Activated T-helper 1 cell treated with anti-CD3 and anti-CD28 coated beads, Interleukin-12 subunit alpha, Interleukin-12 subunit beta, Interleukin-2, Interleukin-4 antibody, amounts not matched to agents 30 ng/mL and 10 ng/mL and 1 ng/mL, durations not matched to agents 14 hours and 24 hours and 36 hours (primary cell): Measurements from ENCODE around the gene OR2T3. TPM values are rescaled to one million over a fixed set of nuclear protein-coding genes. Genes with fewer than 3 reads are reported as not detected.
"Not testable (repeated sequence)": the region's sequence is repeated elsewhere in the genome, so short reads cannot be mapped to it uniquely, and the experiment has no call there.

Experiments used
- DNase-seq: peaks from one replicate; pipeline ENCODE4 v3.0.0; 2021; ENCODE audit warnings: low spot score
- H3K27ac Mint-ChIP-seq: one replicate; pipeline ENCODE4 v1.8.0; 2021; ENCODE audit warnings: mild to moderate bottlenecking, mixed read lengths
- H3K27me3 Mint-ChIP-seq: one replicate; pipeline ENCODE4 v1.8.0; 2022; ENCODE audit warnings: mild to moderate bottlenecking, moderate library complexity, mixed read lengths; ENCODE audit not compliant: insufficient read depth
- H3K36me3 Mint-ChIP-seq: one replicate; pipeline ENCODE4 v1.8.0; 2021; ENCODE audit warnings: low read depth, mixed read lengths
- H3K4me1 Mint-ChIP-seq: one replicate; pipeline ENCODE4 v1.8.0; 2021; ENCODE audit warnings: low read depth, mixed read lengths
- H3K4me3 Mint-ChIP-seq: one replicate; pipeline ENCODE4 v1.8.0; 2021; ENCODE audit warnings: mild to moderate bottlenecking, moderate library complexity, mixed read lengths
- H3K9me3 Mint-ChIP-seq: one replicate; pipeline ENCODE4 v1.8.0; 2021; ENCODE audit warnings: mixed read lengths
- intact Hi-C: fragments of 100-400 bp; cut with micrococcal nuclease; formaldehyde crosslinking; loops from one replicate; pipeline ENCODE4 v1.15.1; 2024
- total RNA-seq: library from RNA; stranded (reverse); gene quantifications from 2 replicates; pipeline ENCODE4 v1.2.3, GENCODE V29; 2022

OR2T3 gene, protein sequence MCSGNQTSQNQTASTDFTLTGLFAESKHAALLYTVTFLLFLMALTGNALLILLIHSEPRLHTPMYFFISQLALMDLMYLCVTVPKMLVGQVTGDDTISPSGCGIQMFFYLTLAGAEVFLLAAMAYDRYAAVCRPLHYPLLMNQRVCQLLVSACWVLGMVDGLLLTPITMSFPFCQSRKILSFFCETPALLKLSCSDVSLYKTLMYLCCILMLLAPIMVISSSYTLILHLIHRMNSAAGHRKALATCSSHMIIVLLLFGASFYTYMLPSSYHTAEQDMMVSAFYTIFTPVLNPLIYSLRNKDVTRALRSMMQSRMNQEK
- total RNA-seq, result not detected in 2 replicates

DNA sequence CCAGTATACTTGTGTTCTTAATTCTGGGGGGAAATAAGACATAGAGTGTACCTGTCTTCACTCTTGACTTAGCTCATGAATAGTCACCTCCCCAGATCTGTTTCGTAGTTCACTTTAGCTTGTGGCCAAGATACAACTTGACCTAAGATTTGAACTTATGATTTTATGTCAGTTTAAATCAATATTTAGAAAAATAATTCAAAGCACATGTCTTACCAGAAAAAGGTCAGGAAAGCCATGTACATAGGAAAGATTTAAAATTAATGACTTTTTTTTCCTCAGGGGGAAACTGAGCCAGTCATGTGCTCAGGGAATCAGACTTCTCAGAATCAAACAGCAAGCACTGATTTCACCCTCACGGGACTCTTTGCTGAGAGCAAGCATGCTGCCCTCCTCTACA, at the start of gene OR2T3:
TSS of gene OR2T3 (plus strand) at position 301 of the 400 bp plus-strand sequence. CDS start at position 301, 0 bp downstream.
- H3K27ac Mint-ChIP-seq, H3K36me3 Mint-ChIP-seq, H3K9me3 Mint-ChIP-seq, H3K4me3 Mint-ChIP-seq, DNase-seq, H3K4me1 Mint-ChIP-seq: not testable (repeated sequence)
- H3K27me3 Mint-ChIP-seq, result peaks cover 12% of the 10 kb centered on the region
- intact Hi-C loops, result loop anchor here (5.0 kb wide), 1 partner anchor 99 kb away; the partner anchor contains the start of gene OR2T34

DNA sequence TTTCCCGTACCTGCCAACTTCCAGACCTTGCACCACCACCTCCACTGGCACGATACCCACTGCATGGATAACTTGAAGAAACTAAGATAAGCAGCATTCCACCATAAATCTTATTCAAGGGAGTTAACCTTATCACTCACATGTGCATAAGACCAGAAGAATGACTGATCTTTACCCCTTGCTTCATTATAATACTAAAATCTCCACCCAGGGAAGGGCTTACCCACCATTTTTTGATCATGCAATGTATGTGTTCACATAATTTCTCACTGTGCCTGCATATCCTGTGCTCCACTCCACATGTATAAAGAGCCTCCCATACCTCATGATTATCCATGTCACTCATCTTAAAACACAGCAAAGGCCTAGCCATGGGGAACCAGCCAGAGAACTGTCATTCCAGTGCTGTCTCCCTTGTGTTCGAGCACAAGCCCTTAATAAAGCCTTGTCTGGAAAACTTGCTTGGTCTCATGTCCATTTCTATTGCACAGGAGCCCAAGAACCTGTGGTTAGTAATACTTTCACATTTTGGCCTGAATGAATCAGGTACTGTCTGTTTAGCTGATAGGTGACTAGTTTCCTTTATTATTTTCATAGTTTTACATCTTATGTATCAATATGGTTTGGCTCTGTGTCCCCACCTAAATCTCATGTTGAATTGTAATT, 45.5 kb upstream of the OR2T3 start:
- H3K27ac Mint-ChIP-seq, H3K36me3 Mint-ChIP-seq, H3K4me3 Mint-ChIP-seq, H3K9me3 Mint-ChIP-seq, H3K4me1 Mint-ChIP-seq, intact Hi-C loops, H3K27me3 Mint-ChIP-seq, DNase-seq: not testable (repeated sequence)

DNA sequence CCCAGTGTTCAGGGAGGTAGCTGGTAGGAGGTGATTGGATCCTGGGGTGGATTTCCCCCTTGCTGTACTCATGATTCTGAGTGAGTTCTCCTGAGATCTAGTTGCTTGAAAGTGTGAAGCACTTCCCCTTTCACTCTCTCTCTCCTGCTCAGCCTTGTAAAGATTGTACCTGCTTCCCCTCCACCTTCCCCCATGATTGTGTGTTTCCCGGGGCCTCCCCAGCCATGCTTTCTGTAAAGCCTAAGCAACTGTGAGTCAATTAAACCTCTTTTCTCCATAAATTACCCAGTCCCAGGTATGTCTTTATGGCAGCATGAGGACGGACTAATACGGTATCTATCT, 45.0 kb upstream of the OR2T3 start:
- H3K27me3 Mint-ChIP-seq, intact Hi-C loops, H3K27ac Mint-ChIP-seq, H3K36me3 Mint-ChIP-seq, H3K4me3 Mint-ChIP-seq, DNase-seq, H3K4me1 Mint-ChIP-seq, H3K9me3 Mint-ChIP-seq: not testable (repeated sequence)

DNA sequence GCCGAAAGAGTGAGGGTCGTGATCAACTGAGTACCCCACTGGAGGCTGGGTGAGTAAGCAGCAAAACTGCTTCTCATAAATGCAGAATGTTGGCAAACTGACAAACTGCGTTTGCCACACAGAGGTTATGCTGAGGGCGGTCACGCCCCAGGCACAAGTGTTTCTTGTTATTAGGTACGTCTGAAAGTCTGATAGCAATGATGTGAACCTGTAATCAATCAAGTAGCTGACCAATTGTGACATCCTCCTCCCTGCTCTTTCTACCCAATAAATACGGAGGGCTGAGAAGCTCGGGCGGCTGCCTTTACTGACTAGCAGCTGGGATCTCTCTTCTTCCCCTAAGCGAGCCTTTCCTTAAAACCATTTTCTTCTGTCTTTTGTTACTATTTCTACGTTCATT, 41.5 kb upstream of the OR2T3 start:
- not testable (repeated sequence) for H3K27me3 Mint-ChIP-seq, DNase-seq, H3K9me3 Mint-ChIP-seq, H3K4me1 Mint-ChIP-seq, H3K36me3 Mint-ChIP-seq, H3K4me3 Mint-ChIP-seq, H3K27ac Mint-ChIP-seq
- intact Hi-C loops, result loop anchor here (5.0 kb wide), 1 partner anchor 226 kb away; the partner anchor contains the start of gene OR2T27

DNA sequence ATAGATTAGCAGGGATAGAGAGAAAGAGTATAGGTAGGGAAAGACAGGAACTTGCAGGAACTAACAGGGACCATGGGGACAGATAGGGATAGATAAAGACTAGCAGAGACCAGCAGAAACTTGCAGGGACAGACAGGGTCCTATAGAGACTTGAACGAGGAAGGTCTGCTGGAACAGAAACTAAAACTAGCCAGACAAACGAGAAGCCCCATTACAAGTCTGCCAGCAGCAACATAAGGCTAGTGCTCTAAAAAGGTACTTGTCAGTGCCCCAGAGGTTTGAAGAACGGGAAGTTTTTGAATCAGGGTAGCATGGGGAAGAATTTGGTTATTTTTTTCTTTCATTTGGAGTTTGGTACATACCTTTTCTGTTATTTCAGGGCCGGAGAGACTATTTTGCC, 41.0 kb upstream of the OR2T3 start:
- not testable (repeated sequence) for H3K36me3 Mint-ChIP-seq, H3K4me1 Mint-ChIP-seq, H3K27ac Mint-ChIP-seq, H3K4me3 Mint-ChIP-seq, H3K27me3 Mint-ChIP-seq, H3K9me3 Mint-ChIP-seq, DNase-seq
- intact Hi-C loops, result loop anchor here (5.0 kb wide), 1 partner anchor 225 kb away; the partner anchor contains the start of gene OR2T27

DNA sequence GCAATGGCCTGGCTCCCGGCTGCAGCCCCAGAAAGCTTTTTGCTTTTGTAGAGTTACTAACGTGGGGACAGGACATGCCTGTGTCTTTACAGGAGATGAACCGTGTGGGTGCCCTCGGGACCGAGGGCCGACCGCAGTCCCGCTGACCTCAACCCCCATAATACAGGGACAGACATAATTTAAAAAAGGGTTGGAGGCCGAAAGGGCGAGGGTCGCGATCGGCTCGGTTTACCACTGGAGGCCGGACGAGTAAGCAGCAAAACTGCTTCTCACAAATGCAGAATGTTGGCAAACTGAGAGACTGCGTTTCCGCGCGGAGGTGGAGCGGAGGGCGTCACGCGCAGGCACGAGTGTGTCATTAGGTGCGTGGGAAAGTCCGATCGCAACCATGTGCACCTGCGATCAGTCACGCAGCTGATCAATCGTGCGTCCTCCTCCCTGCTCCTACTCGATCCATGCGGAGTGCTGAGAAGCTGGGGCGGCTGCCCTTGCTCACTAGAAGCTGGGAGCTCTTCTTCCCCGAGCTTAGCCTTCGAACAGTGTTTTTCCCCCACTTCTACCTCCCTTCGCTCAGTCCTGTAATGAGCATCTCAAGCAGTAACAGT, 39.2 kb upstream of the OR2T3 start:
- intact Hi-C loops, result loop anchor here (5.0 kb wide), 1 partner anchor 223 kb away; the partner anchor contains the start of gene OR2T27
- not testable (repeated sequence) for H3K4me3 Mint-ChIP-seq, H3K4me1 Mint-ChIP-seq, DNase-seq, H3K36me3 Mint-ChIP-seq, H3K9me3 Mint-ChIP-seq, H3K27ac Mint-ChIP-seq, H3K27me3 Mint-ChIP-seq

DNA sequence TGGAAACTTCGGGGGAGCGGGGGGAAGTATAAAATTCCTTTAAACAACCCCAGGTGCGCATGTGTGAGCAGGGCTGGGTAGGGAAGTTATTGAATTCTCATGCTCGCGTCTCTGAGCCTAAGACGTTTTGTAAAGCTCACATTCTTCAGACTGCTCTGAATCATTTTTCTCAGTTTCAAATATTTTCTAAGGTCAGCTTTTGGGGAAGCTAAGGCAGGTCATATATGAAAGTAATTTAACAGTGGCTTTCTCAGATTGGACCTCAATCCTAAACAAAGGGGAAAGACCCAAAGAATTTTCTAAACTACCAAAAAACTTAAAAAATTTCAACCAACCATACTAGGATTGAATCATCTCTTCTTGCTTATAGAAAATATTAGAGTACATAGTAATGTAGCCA, 38.2 kb upstream of the OR2T3 start:
- not testable (repeated sequence) for H3K36me3 Mint-ChIP-seq, H3K9me3 Mint-ChIP-seq, DNase-seq, H3K27me3 Mint-ChIP-seq, H3K4me1 Mint-ChIP-seq, H3K4me3 Mint-ChIP-seq, H3K27ac Mint-ChIP-seq
- intact Hi-C loops, result loop anchor here (5.0 kb wide), 1 partner anchor 222 kb away; the partner anchor contains the start of gene OR2T27

DNA sequence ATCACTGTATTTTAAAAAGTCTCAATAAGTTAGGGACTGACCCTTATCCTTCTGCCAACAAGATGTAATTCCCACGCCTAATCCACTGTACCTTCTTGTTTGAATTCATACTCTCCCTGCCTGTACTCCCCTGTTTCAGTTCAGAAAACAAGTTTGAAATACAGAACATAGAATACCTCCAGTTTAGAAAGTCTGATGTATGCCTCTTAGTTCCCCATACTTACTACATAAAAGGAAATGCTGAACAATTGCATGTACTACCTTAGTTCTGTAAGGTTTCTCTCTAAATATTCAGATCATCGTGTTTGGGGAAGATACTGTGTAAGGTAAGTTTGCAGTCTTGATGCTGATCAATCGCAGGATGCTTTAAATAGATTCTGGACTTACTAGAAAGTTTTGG, 36.8 kb upstream of the OR2T3 start:
- H3K4me1 Mint-ChIP-seq, H3K4me3 Mint-ChIP-seq, DNase-seq, H3K27me3 Mint-ChIP-seq, H3K9me3 Mint-ChIP-seq, intact Hi-C loops, H3K27ac Mint-ChIP-seq, H3K36me3 Mint-ChIP-seq: not testable (repeated sequence)

DNA sequence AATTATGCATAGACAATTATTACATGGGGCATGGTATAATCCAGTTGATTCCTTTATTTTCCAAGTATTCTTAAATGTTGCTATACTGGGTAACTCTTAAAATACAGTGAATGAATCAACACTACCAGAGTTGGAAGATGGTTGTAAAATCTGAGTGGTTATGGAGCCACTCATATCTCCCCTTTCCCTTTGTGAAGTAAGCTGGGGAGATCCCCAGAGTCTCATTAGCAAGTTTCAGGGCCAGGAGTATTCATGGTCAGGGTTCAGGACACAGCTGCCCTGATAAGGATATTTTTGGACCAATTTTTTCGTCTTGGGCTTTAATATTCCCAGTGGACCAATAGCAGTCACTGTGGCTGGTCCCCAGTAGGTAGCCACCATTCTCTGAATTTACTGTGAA, 34.5 kb upstream of the OR2T3 start:
- H3K4me3 Mint-ChIP-seq, H3K27ac Mint-ChIP-seq, H3K9me3 Mint-ChIP-seq: not testable (repeated sequence)

DNA sequence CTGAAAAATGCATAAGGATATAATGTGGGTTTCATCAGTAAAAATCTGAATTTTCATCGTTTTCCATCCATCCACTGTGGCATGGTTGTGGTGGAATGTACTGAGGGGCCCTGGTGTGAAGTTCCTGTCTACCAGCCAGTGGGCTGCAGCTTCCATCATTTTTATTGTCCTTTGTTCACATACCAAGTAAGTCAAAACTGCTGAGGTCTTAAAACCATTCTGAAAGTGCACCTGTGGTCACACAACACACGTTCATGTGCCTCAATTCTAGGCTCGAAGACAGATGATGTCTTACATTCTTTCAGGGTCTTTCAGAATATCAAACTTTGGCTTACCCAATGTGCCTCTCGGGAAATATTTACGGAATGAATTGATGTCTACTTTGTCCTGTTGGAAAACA, 33.9 kb upstream of the OR2T3 start:
- not testable (repeated sequence) for H3K4me1 Mint-ChIP-seq, H3K4me3 Mint-ChIP-seq

More for the DNA sequence above, 34.5 kb upstream of the OR2T3 start:
- DNase-seq, intact Hi-C loops, H3K27me3 Mint-ChIP-seq, H3K4me1 Mint-ChIP-seq, H3K36me3 Mint-ChIP-seq: not testable (repeated sequence)

DNA sequence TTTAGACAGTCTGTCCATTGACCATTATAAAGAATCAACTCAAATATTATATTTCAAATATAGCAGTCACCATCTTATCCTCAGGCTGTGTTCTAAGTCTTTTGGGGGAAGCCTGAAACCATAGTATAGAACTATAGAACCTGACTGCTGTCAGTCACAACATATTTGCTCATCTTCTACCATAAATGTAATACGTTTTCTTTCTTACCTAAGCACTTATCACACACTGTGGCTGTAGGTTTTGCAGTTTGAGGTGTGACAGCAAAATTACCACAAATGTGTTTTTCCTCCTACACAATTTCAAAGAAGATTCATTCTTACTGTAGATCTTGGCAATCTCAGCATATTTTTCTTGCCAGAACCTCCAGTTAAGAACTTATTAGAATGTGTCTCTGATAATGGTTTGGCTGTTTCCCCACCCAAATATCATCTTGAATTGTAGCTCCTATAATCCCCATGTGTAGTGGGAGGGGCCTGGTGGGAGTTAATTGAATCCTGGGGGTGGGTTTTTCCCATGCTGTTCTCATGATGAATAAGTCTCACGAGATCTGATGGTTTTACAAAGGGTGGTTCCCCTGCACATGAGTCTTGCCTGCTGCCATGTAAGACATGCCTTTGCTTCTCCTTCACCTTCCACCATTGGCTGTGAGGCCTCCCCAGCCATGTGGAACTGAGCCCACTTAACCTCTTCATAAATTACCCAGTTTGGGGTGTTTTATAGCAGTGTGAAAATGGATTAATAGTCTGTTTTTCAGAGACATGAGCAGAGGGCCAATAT, 30.5 kb upstream of the OR2T3 start:
- DNase-seq, H3K36me3 Mint-ChIP-seq, H3K4me3 Mint-ChIP-seq, H3K27me3 Mint-ChIP-seq, H3K4me1 Mint-ChIP-seq, H3K27ac Mint-ChIP-seq, intact Hi-C loops, H3K9me3 Mint-ChIP-seq: not testable (repeated sequence)

More for the DNA sequence above, 33.9 kb upstream of the OR2T3 start:
- intact Hi-C loops, H3K27ac Mint-ChIP-seq, H3K36me3 Mint-ChIP-seq, H3K27me3 Mint-ChIP-seq, DNase-seq, H3K9me3 Mint-ChIP-seq: not testable (repeated sequence)

DNA sequence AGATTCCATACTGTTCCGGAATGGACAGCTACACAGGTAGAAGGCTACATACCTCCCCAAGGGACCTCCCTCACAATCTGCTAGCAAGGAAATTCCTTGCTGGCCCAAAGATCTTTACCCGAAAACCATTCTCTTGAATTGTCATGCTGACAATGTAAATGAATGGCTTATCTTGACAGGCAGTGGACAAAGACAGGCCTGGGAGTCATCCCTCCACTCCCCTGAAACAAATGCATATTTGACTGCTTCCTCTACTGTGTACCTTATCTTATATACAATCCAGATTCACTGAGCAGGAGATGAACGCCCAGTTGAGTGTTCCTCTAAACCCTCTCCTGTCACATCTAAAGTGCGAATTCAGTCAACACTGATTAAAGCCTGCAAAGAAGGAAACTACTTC, 28.5 kb upstream of the OR2T3 start:
- H3K36me3 Mint-ChIP-seq, H3K27ac Mint-ChIP-seq, H3K4me3 Mint-ChIP-seq, DNase-seq, H3K9me3 Mint-ChIP-seq, H3K4me1 Mint-ChIP-seq, H3K27me3 Mint-ChIP-seq, intact Hi-C loops: not testable (repeated sequence)

DNA sequence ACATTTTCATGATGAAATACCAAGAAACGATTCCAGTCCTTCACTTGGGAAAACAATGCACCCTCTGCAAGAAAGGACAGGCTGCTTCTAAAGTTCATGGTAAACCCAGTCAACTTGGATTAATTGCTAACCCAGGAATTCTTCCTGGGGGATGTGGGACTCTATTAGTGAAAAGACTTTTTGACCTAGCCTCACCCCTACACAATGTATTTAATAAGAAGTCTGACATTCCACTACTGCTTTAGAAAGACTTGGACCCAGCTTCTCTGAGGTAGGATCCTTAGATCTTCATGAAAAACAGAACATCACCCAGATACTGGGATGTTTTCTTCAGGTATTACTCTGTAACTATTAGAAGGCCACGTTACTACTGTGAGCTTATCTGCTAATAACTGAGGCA, 27.8 kb upstream of the OR2T3 start, which contains the start of gene OR2T2:
TSS of gene OR2T2 (plus strand) at position 239 of the 400 bp plus-strand sequence. CDS start 7,161 bp downstream, outside the sequence.
- intact Hi-C loops, H3K36me3 Mint-ChIP-seq, H3K4me1 Mint-ChIP-seq, H3K27me3 Mint-ChIP-seq, H3K4me3 Mint-ChIP-seq, DNase-seq, H3K27ac Mint-ChIP-seq, H3K9me3 Mint-ChIP-seq: not testable (repeated sequence)
